ENCODE measurements around the gene TNPO1.

Gene TNPO1

GRCh38 chr5:72936893-72937292 lies 120.4 kb downstream of the TNPO1 start:
- Histone ChIP-seq H3K4me3 (ENCODE audit: low read length) (no peak overlapping the region), H3K9me3 (ENCODE audit: insufficient read depth, low read depth, low read length) (no peaks in the 10 kb centered on the region; the same call in 1 of the 2 replicates), H3K9ac (ENCODE audit: low read depth, low read length) (no peak overlapping the region), H3K27me3 (ENCODE audit: insufficient read depth, low read length) (no peaks in the 10 kb centered on the region), H3K4me1 (ENCODE audit: insufficient read depth, low read length) (no peaks in the 10 kb centered on the region), H3K27ac (ENCODE audit: low read length) (no peak overlapping the region), H3K36me3 (ENCODE audit: insufficient read depth, low read depth, low read length) (no peaks in the 10 kb centered on the region)

GRCh38 chr5:72937517-72938061 lies 121.1 kb downstream of the TNPO1 start:
- no peak overlapping the region for H3K4me3 ChIP-seq (ENCODE audit: low read length)
- H3K27ac ChIP-seq (ENCODE audit: low read length) = no peak overlapping the region
- H3K9me3 ChIP-seq (ENCODE audit: insufficient read depth, low read depth, low read length) = no peaks in the 10 kb centered on the region; the same call in 1 of the 2 replicates
- H3K4me1 ChIP-seq (ENCODE audit: insufficient read depth, low read length) = no peaks in the 10 kb centered on the region
- no peaks in the 10 kb centered on the region for H3K36me3 ChIP-seq (ENCODE audit: insufficient read depth, low read depth, low read length)
- H3K9ac ChIP-seq (ENCODE audit: low read depth, low read length) = no peak overlapping the region
- no peaks in the 10 kb centered on the region for H3K27me3 ChIP-seq (ENCODE audit: insufficient read depth, low read length)

GRCh38 chr5:72938206-72938605 lies 121.7 kb downstream of the TNPO1 start:
- no peaks in the 10 kb centered on the region for H3K27me3 ChIP-seq (ENCODE audit: insufficient read depth, low read length)
- no peak overlapping the region for H3K9ac ChIP-seq (ENCODE audit: low read depth, low read length)
- H3K4me3 ChIP-seq (ENCODE audit: low read length) = no peak overlapping the region
- no peaks in the 10 kb centered on the region for H3K4me1 ChIP-seq (ENCODE audit: insufficient read depth, low read length)
- H3K36me3 ChIP-seq (ENCODE audit: insufficient read depth, low read depth, low read length) = no peaks in the 10 kb centered on the region
- no peaks in the 10 kb centered on the region; the same call in 1 of the 2 replicates for H3K9me3 ChIP-seq (ENCODE audit: insufficient read depth, low read depth, low read length)
- no peak overlapping the region for H3K27ac ChIP-seq (ENCODE audit: low read length)

GRCh38 chr5:72940082-72940481 lies 123.6 kb downstream of the TNPO1 start:
- Histone ChIP-seq H3K4me1 (ENCODE audit: insufficient read depth, low read length) (no peaks in the 10 kb centered on the region), H3K27me3 (ENCODE audit: insufficient read depth, low read length) (no peaks in the 10 kb centered on the region), H3K9me3 (ENCODE audit: insufficient read depth, low read depth, low read length) (no peaks in the 10 kb centered on the region), H3K9ac (ENCODE audit: low read depth, low read length) (no peak overlapping the region), H3K4me3 (ENCODE audit: low read length) (no peak overlapping the region), H3K36me3 (ENCODE audit: insufficient read depth, low read depth, low read length) (no peaks in the 10 kb centered on the region), H3K27ac (ENCODE audit: low read length) (no peak overlapping the region)

GRCh38 chr5:72943307-72943706 lies 126.8 kb downstream of the TNPO1 start:
- H3K27me3 ChIP-seq (ENCODE audit: insufficient read depth, low read length) = no peaks in the 10 kb centered on the region

GRCh38 chr5:72947498-72947897 lies 131.0 kb downstream of the TNPO1 start:
- H3K4me3 ChIP-seq (ENCODE audit: low read length) = no peak overlapping the region
- no peaks in the 10 kb centered on the region for H3K4me1 ChIP-seq (ENCODE audit: insufficient read depth, low read length)
- H3K27me3 ChIP-seq (ENCODE audit: insufficient read depth, low read length) = no peaks in the 10 kb centered on the region
- no peaks in the 10 kb centered on the region for H3K9me3 ChIP-seq (ENCODE audit: insufficient read depth, low read depth, low read length)
- H3K9ac ChIP-seq (ENCODE audit: low read depth, low read length) = no peak overlapping the region
- no peak overlapping the region for H3K27ac ChIP-seq (ENCODE audit: low read length)
- H3K36me3 ChIP-seq (ENCODE audit: insufficient read depth, low read depth, low read length) = no peaks in the 10 kb centered on the region

More at GRCh38 chr5:72943307-72943706, 126.8 kb downstream of the TNPO1 start:
- Histone ChIP-seq H3K36me3 (ENCODE audit: insufficient read depth, low read depth, low read length) (no peaks in the 10 kb centered on the region), H3K9me3 (ENCODE audit: insufficient read depth, low read depth, low read length) (no peaks in the 10 kb centered on the region), H3K9ac (ENCODE audit: low read depth, low read length) (no peak overlapping the region), H3K4me1 (ENCODE audit: insufficient read depth, low read length) (no peaks in the 10 kb centered on the region), H3K27ac (ENCODE audit: low read length) (no peak overlapping the region), H3K4me3 (ENCODE audit: low read length) (no peak overlapping the region)

- H3K4me3 ChIP-seq (ENCODE audit: low read length) = no peak overlapping the region
- H3K27ac ChIP-seq (ENCODE audit: low read length) = no peak overlapping the region
- H3K9me3 ChIP-seq (ENCODE audit: insufficient read depth, low read depth, low read length) = no peaks in the 10 kb centered on the region
- H3K4me1 ChIP-seq (ENCODE audit: insufficient read depth, low read length) = peaks cover 9% of the 10 kb centered on the region
- no peaks in the 10 kb centered on the region for H3K36me3 ChIP-seq (ENCODE audit: insufficient read depth, low read depth, low read length)
- no peak overlapping the region for H3K9ac ChIP-seq (ENCODE audit: low read depth, low read length)
- H3K27me3 ChIP-seq (ENCODE audit: insufficient read depth, low read length) = peaks cover under 1% of the 10 kb centered on the region; the same call in 1 of the 2 replicates
These were observed 133.0 kb downstream of the TNPO1 start for GRCh38 chr5:72949481-72949880.

- H3K27me3 ChIP-seq (ENCODE audit: insufficient read depth, low read length) = peaks cover 11% of the 10 kb centered on the region; the same call in 1 of the 2 replicates
- no peak overlapping the region for H3K27ac ChIP-seq (ENCODE audit: low read length)
- H3K4me3 ChIP-seq (ENCODE audit: low read length) = no peak overlapping the region
- no peaks in the 10 kb centered on the region for H3K9me3 ChIP-seq (ENCODE audit: insufficient read depth, low read depth, low read length)
- peaks cover 14% of the 10 kb centered on the region for H3K4me1 ChIP-seq (ENCODE audit: insufficient read depth, low read length)
- no peak overlapping the region for H3K9ac ChIP-seq (ENCODE audit: low read depth, low read length)
- H3K36me3 ChIP-seq (ENCODE audit: insufficient read depth, low read depth, low read length) = no peaks in the 10 kb centered on the region
These were observed 135.4 kb downstream of the TNPO1 start for GRCh38 chr5:72951671-72952468.

- Histone ChIP-seq H3K27ac (ENCODE audit: low read length) (no peak overlapping the region), H3K9ac (ENCODE audit: low read depth, low read length) (no peak overlapping the region)
These were observed 137.9 kb downstream of the TNPO1 start for GRCh38 chr5:72954389-72954788.

GRCh38 chr5:72955143-72955767 lies 138.8 kb downstream of the TNPO1 start:
- Histone ChIP-seq H3K4me1 (ENCODE audit: insufficient read depth, low read length) (peaks cover 14% of the 10 kb centered on the region), H3K36me3 (ENCODE audit: insufficient read depth, low read depth, low read length) (no peaks in the 10 kb centered on the region), H3K4me3 (ENCODE audit: low read length) (peak overlapping the region; percentile 70), H3K9ac (ENCODE audit: low read depth, low read length) (peak overlapping the region; percentile 75), H3K9me3 (ENCODE audit: insufficient read depth, low read depth, low read length) (no peaks in the 10 kb centered on the region), H3K27me3 (ENCODE audit: insufficient read depth, low read length) (peaks cover 19% of the 10 kb centered on the region; the same call in 1 of the 2 replicates), H3K27ac (ENCODE audit: low read length) (no peak overlapping the region)

More at GRCh38 chr5:72954389-72954788, 137.9 kb downstream of the TNPO1 start:
- Histone ChIP-seq H3K4me3 (ENCODE audit: low read length) (peak overlapping the region; percentile 70; the same call in 1 of the 2 replicates), H3K36me3 (ENCODE audit: insufficient read depth, low read depth, low read length) (no peaks in the 10 kb centered on the region), H3K27me3 (ENCODE audit: insufficient read depth, low read length) (peaks cover 19% of the 10 kb centered on the region; the same call in 1 of the 2 replicates), H3K4me1 (ENCODE audit: insufficient read depth, low read length) (peaks cover 14% of the 10 kb centered on the region), H3K9me3 (ENCODE audit: insufficient read depth, low read depth, low read length) (no peaks in the 10 kb centered on the region)

- no peaks in the 10 kb centered on the region for H3K36me3 ChIP-seq (ENCODE audit: insufficient read depth, low read depth, low read length)
- H3K4me1 ChIP-seq (ENCODE audit: insufficient read depth, low read length) = peaks cover 14% of the 10 kb centered on the region
- H3K9ac ChIP-seq (ENCODE audit: low read depth, low read length) = peak within 1 kb of the TSS; percentile 75
- H3K4me3 ChIP-seq (ENCODE audit: low read length) = peak within 1 kb of the TSS; percentile 70
- peaks cover 19% of the 10 kb centered on the region; the same call in 1 of the 2 replicates for H3K27me3 ChIP-seq (ENCODE audit: insufficient read depth, low read length)
- H3K9me3 ChIP-seq (ENCODE audit: insufficient read depth, low read depth, low read length) = no peaks in the 10 kb centered on the region
- no peak within 1 kb of the TSS for H3K27ac ChIP-seq (ENCODE audit: low read length)
These were observed 139.4 kb downstream of the TNPO1 start, which contains the start of gene FCHO2 for GRCh38 chr5:72955768-72956323. TSS of gene FCHO2 (plus strand) at chr5:72956041. CDS start at chr5:72956097, 56 bp downstream.

Data from iPS-20b (cell line).